H9 (cell line): Measurements from ENCODE around the gene TLR6. TPM values are rescaled to one million over a fixed set of nuclear protein-coding genes. Genes with fewer than 3 reads are reported as not detected.

Experiments
- DNase-seq: peaks from one replicate; pipeline ENCODE4 v3.0.0-alpha.2; 2017
- H2AFZ ChIP-seq: one replicate; pipeline ENCODE4 v1.6.1; 2013; ENCODE audit warnings: mild to moderate bottlenecking, low read length, control low read depth, moderate library complexity
- H2AK5ac ChIP-seq: 2 replicates; pipeline ENCODE4 v1.6.1; 2013; ENCODE audit warnings: low read length, control low read depth, mixed read lengths; ENCODE audit not compliant: insufficient read length
- H2BK120ac ChIP-seq: one replicate; pipeline ENCODE4 v1.6.1; 2013; ENCODE audit warnings: low read depth, mild to moderate bottlenecking, low read length, control low read depth, inconsistent platforms; ENCODE audit not compliant: poor library complexity, severe bottlenecking
- H2BK12ac ChIP-seq: 2 replicates; pipeline ENCODE4 v1.6.1; 2013; ENCODE audit warnings: low read length, control low read depth, mixed read lengths, low read depth; ENCODE audit not compliant: insufficient read length
- H2BK15ac ChIP-seq: 2 replicates; pipeline ENCODE4 v1.6.1; 2013; ENCODE audit warnings: low read depth, low read length, control low read depth
- H2BK20ac ChIP-seq: one replicate; pipeline ENCODE4 v1.6.1; 2013; ENCODE audit warnings: low read depth, mild to moderate bottlenecking, low read length, control low read depth, inconsistent platforms; ENCODE audit not compliant: poor library complexity, severe bottlenecking
- H2BK5ac ChIP-seq: 2 replicates; pipeline ENCODE4 v1.6.1; 2013; ENCODE audit warnings: low read length, control low read depth, mixed read lengths; ENCODE audit not compliant: insufficient read length
- H3K14ac ChIP-seq: 2 replicates; pipeline ENCODE4 v1.6.1; 2013; ENCODE audit warnings: low read length, control low read depth; ENCODE audit not compliant: insufficient read depth
- H3K18ac ChIP-seq: 2 replicates; pipeline ENCODE4 v1.6.1; 2013; ENCODE audit warnings: low read depth, mild to moderate bottlenecking, mixed read lengths, low read length, control low read depth; ENCODE audit not compliant: insufficient read length
- H3K23ac ChIP-seq: 2 replicates; pipeline ENCODE4 v1.6.1; 2013; ENCODE audit warnings: low read length, control low read depth, mixed read lengths, low read depth; ENCODE audit not compliant: insufficient read length
- H3K23me2 ChIP-seq: 2 replicates; pipeline ENCODE4 v1.6.1; 2013; ENCODE audit warnings: low read depth, mild to moderate bottlenecking, mixed read lengths, low read length, control low read depth; ENCODE audit not compliant: insufficient read length, poor library complexity, severe bottlenecking
- H3K27ac ChIP-seq: 2 replicates; pipeline ENCODE4 v1.5.1; 2013; ENCODE audit warnings: low read length, control low read depth, mixed read lengths, low read depth; ENCODE audit not compliant: insufficient read length
- H3K27me3 ChIP-seq: 2 replicates; pipeline ENCODE4 v1.6.1; 2013; ENCODE audit warnings: low read length, control low read depth, inconsistent platforms; ENCODE audit not compliant: insufficient read depth
- H3K4ac ChIP-seq: 2 replicates; pipeline ENCODE4 v1.6.1; 2013; ENCODE audit warnings: low read depth, mild to moderate bottlenecking, control low read depth, inconsistent platforms, low read length, moderate library complexity
- H3K4me1 ChIP-seq: 2 replicates; pipeline ENCODE4 v1.6.1; 2013; ENCODE audit warnings: low read length, control low read depth, inconsistent platforms; ENCODE audit not compliant: insufficient read depth
- H3K4me2 ChIP-seq: 2 replicates; pipeline ENCODE4 v1.6.1; 2013; ENCODE audit warnings: low read length, control low read depth, mixed read lengths; ENCODE audit not compliant: insufficient read length, insufficient read depth
- H3K56ac ChIP-seq: 2 replicates; pipeline ENCODE4 v1.6.1; 2013; ENCODE audit warnings: low read depth, mild to moderate bottlenecking, mixed read lengths, low read length, control low read depth; ENCODE audit not compliant: insufficient read length
- H3K79me1 ChIP-seq: 2 replicates; pipeline ENCODE4 v1.6.1; 2013; ENCODE audit warnings: low read depth, mild to moderate bottlenecking, moderate library complexity, low read length, control low read depth, inconsistent platforms; ENCODE audit not compliant: insufficient read depth, poor library complexity, severe bottlenecking
- H3K79me2 ChIP-seq: 2 replicates; pipeline ENCODE4 v1.6.1; 2013; ENCODE audit warnings: low read length, control low read depth, inconsistent platforms; ENCODE audit not compliant: insufficient read depth
- H3K9ac ChIP-seq: 2 replicates; pipeline ENCODE4 v1.6.1; 2013; ENCODE audit warnings: low read length, control low read depth, mixed read lengths; ENCODE audit not compliant: insufficient read length; ENCODE audit errors: extremely low read depth
- H3K9me3 ChIP-seq: one replicate; pipeline ENCODE4 v1.6.1; 2013; ENCODE audit warnings: low read depth, low read length, inconsistent platforms; ENCODE audit not compliant: control insufficient read depth
- H3T11ph ChIP-seq: one replicate; pipeline ENCODE4 v1.6.1; 2013; ENCODE audit warnings: mild to moderate bottlenecking, low read length, control low read depth, inconsistent platforms
- H4K20me1 ChIP-seq: one replicate; pipeline ENCODE4 v1.6.1; 2013; ENCODE audit not compliant: control insufficient read depth, insufficient read length, insufficient read depth
- H4K5ac ChIP-seq: 2 replicates; pipeline ENCODE4 v1.6.1; 2013; ENCODE audit warnings: low read depth, mild to moderate bottlenecking, mixed read lengths, low read length, control low read depth; ENCODE audit not compliant: insufficient read length
- H4K8ac ChIP-seq: replicated peaks from 2 replicates; pipeline ENCODE4 v1.6.1; 2013; ENCODE audit warnings: low read length, control low read depth, mixed read lengths, low read depth; ENCODE audit not compliant: insufficient read length
- H4K91ac ChIP-seq: 2 replicates; pipeline ENCODE4 v1.6.1; 2013; ENCODE audit warnings: low read depth, mild to moderate bottlenecking, moderate library complexity, mixed read lengths, low read length, control low read depth; ENCODE audit not compliant: insufficient read length
- H3K27ac Mint-ChIP-seq, 3 experiments: 2 replicates in 2 of 3; 3 replicates in 1 of 3; pipeline ENCODE4 v1.8.0; 2020 to 2021; ENCODE audit warnings: mixed read lengths in 3 of 3, mild to moderate bottlenecking in 1 of 3, moderate library complexity in 1 of 3
- H3K27me3 Mint-ChIP-seq: 2 replicates; pipeline ENCODE4 v1.8.0; 2021; ENCODE audit warnings: low read depth, mild to moderate bottlenecking, moderate library complexity, mixed read lengths
- H3K36me3 Mint-ChIP-seq, 3 experiments: 2 replicates in 2 of 3; 3 replicates in 1 of 3; pipeline ENCODE4 v1.8.0; 2020 to 2021; ENCODE audit warnings: low read depth in 3 of 3, mixed read lengths in 3 of 3; ENCODE audit not compliant: insufficient read depth in 1 of 3
- H3K4me1 Mint-ChIP-seq, 2 experiments: 2 replicates each; pipeline ENCODE4 v1.8.0; 2020; ENCODE audit warnings: mixed read lengths in 2 of 2
- H3K4me3 Mint-ChIP-seq, 2 experiments: 2 replicates in 1 of 2; 3 replicates in 1 of 2; pipeline ENCODE4 v1.8.0; 2020 to 2021; ENCODE audit warnings: mild to moderate bottlenecking in 2 of 2, mixed read lengths in 2 of 2, moderate library complexity in 1 of 2
- H3K9me3 Mint-ChIP-seq, 2 experiments: 2 replicates in 1 of 2; 3 replicates in 1 of 2; pipeline ENCODE4 v1.8.0; 2020; ENCODE audit warnings: mild to moderate bottlenecking in 2 of 2, mixed read lengths in 2 of 2, moderate library complexity in 1 of 2
- WGBS: extraction: QIAGEN DNeasy Blood & Tissue Kit; methylation state at CpG from one replicate; pipeline ENCODE4 v1.1.7; 2013; ENCODE audit warnings: missing lambda C conversion rate, low lambda C conversion rate, mixed read lengths; ENCODE audit not compliant: insufficient read length; ENCODE audit errors: extremely low coverage; 5-methylcytosine and 5-hydroxymethylcytosine counted together
- total RNA-seq: library from RNA; stranded (reverse); gene quantifications from 2 replicates; pipeline ENCODE4 v1.2.1, GENCODE V29; 2021
- TF ChIP-seq, protein P1 (sequence below): fragments of 200-600 bp; sonication (generic); conservative IDR thresholded peaks from 3 replicates; pipeline ENCODE4 v1.8.0; 2021; ENCODE audit warnings: antibody characterized with exemption, mild to moderate bottlenecking

The TLR6 gene
- total RNA-seq, 1 experiment from 2014 or later = 0.11 TPM

DNA sequence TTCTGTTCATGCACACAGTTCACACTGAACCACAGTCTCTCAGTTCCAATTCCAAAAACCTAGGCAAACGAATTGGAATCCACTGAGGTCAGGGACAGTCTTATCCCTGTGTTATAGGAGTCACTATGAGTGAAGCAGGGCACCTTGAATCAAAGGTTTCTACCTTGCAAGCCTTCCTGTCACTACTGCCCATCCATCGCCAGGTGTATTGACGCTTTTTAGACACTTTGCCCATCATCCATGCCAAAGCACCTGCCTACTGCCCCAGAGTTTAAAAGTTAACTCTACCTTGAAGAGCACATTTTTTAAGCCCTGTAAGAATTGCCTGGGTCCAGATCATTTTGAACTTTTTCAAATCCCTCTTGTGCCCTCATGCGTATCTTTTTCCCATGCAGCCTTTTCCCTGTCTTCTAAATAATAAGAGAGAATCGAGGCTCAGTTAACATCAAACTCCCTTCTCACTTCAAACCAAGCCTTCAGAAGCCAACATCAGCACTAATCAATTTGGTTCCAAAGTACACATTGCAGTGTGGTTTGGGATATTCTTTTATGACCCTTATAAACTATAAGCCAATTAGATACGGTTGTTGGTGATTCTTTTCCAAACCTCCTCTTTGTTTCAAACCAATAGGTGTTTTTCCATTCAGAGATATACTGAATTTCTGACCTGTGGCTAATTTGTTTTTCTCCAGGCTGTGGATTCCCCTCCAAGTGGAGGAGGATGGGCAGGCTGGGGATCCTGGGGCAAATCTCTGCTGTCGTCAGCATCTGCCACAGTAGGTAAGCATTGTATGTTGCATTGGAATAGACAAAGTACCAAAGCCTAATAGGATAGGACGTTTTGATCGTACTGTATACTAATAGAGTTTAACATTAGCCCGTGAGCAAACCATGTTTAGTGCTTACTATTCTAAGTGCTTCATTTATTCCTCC lies 34.7 kb upstream of the TLR6 start:
- no peaks in the 10 kb centered on the region for H3K27me3 ChIP-seq
- no peaks in the 10 kb centered on the region for H3K27me3 Mint-ChIP-seq
- H3K4me3 Mint-ChIP-seq = no peak overlapping the region
- no peak overlapping the region for H3K27ac Mint-ChIP-seq
- H4K91ac ChIP-seq = no peak overlapping the region
- TF ChIP-seq, protein P1, sequence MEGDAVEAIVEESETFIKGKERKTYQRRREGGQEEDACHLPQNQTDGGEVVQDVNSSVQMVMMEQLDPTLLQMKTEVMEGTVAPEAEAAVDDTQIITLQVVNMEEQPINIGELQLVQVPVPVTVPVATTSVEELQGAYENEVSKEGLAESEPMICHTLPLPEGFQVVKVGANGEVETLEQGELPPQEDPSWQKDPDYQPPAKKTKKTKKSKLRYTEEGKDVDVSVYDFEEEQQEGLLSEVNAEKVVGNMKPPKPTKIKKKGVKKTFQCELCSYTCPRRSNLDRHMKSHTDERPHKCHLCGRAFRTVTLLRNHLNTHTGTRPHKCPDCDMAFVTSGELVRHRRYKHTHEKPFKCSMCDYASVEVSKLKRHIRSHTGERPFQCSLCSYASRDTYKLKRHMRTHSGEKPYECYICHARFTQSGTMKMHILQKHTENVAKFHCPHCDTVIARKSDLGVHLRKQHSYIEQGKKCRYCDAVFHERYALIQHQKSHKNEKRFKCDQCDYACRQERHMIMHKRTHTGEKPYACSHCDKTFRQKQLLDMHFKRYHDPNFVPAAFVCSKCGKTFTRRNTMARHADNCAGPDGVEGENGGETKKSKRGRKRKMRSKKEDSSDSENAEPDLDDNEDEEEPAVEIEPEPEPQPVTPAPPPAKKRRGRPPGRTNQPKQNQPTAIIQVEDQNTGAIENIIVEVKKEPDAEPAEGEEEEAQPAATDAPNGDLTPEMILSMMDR = no peak
- WGBS = no CpG with 5 or more reads among the region's 10 CpGs
- no peak overlapping the region for H3K14ac ChIP-seq
- no peak overlapping the region for H4K8ac ChIP-seq
- H3K56ac ChIP-seq = no peak overlapping the region
- H3T11ph ChIP-seq = no peak overlapping the region
- no peaks in the 10 kb centered on the region for H3K79me1 ChIP-seq
- no peaks in the 10 kb centered on the region for H3K9me3 ChIP-seq
- no peak overlapping the region for H2AK5ac ChIP-seq
- no peak for DNase-seq
- no peaks in the 10 kb centered on the region for H4K20me1 ChIP-seq
- no peaks in the 10 kb centered on the region for H3K23me2 ChIP-seq
- no peak overlapping the region for H3K18ac ChIP-seq
- no peak overlapping the region for H2BK120ac ChIP-seq
- no peaks in the 10 kb centered on the region; a peak in 1 of 5 replicates for H3K9me3 Mint-ChIP-seq
- H3K4me1 ChIP-seq = peaks cover 2% of the 10 kb centered on the region; the same call in 1 of the 2 replicates
- no peak overlapping the region for H3K27ac ChIP-seq
- peaks cover 9 to 12% of the 10 kb centered on the region in 2 experiments for H3K4me1 Mint-ChIP-seq
- H2BK20ac ChIP-seq = no peak overlapping the region
- no peak overlapping the region for H2BK12ac ChIP-seq
- no peak overlapping the region for H3K23ac ChIP-seq
- no peak overlapping the region for H2BK15ac ChIP-seq
- H3K36me3 Mint-ChIP-seq = peaks cover 0 to 4% (median 0%) of the 10 kb centered on the region in 3 experiments; a peak in 2 of 7 replicates
- H3K9ac ChIP-seq = no peak overlapping the region
- H2BK5ac ChIP-seq = no peak overlapping the region
- no peaks in the 10 kb centered on the region for H3K79me2 ChIP-seq
- H4K5ac ChIP-seq = no peak overlapping the region
- no peak overlapping the region for H2AFZ ChIP-seq
- H3K4ac ChIP-seq = no peak overlapping the region
- no peak overlapping the region for H3K4me2 ChIP-seq
